Suppressor macrophage treated with lipopolysaccharide for 1 hour (primary cell): ENCODE results near the gene GRIK3.
"Not testable (repeated sequence)": the region's sequence is repeated elsewhere in the genome, so short reads cannot be mapped to it uniquely, and the experiment has no call there.

Experiments used
- DNase-seq, 3 donors: peaks; one replicate each; pipeline ENCODE4 v3.0.0-alpha.2; 2020 to 2022

Gene GRIK3

GRCh38 chr1:36934061-36934460 lies 100.3 kb downstream of the GRIK3 start:
- no peak for DNase-seq

GRCh38 chr1:36927826-36928225 lies 106.5 kb downstream of the GRIK3 start:
- DNase-seq, result no peak

GRCh38 chr1:36925251-36925650 lies 109.1 kb downstream of the GRIK3 start:
- no peak for DNase-seq

GRCh38 chr1:36924282-36924811 lies 110.0 kb downstream of the GRIK3 start:
- DNase-seq, result peak; percentile 44 to 76 (median 49)

- no peak for DNase-seq
These were observed 111.5 kb downstream of the GRIK3 start for GRCh38 chr1:36922593-36923426.

- DNase-seq, result no peak
These were observed 112.2 kb downstream of the GRIK3 start for GRCh38 chr1:36922071-36922470.

- no peak for DNase-seq
These were observed 113.4 kb downstream of the GRIK3 start for GRCh38 chr1:36920801-36921405.

GRCh38 chr1:36920371-36920770 lies 113.9 kb downstream of the GRIK3 start:
- no peak for DNase-seq

- DNase-seq, result no peak
These were observed 114.7 kb downstream of the GRIK3 start for GRCh38 chr1:36919491-36920145.

- no peak for DNase-seq
These were observed 115.7 kb downstream of the GRIK3 start for GRCh38 chr1:36918604-36919003.

GRCh38 chr1:36916542-36916941 lies 117.8 kb downstream of the GRIK3 start:
- not testable (repeated sequence) for DNase-seq

- no peak for DNase-seq
These were observed 120.7 kb downstream of the GRIK3 start for GRCh38 chr1:36913484-36914060.

- no peak for DNase-seq
These were observed 121.3 kb downstream of the GRIK3 start for GRCh38 chr1:36913016-36913415.

GRCh38 chr1:36912365-36912865 lies 121.9 kb downstream of the GRIK3 start:
- DNase-seq, result no peak

- DNase-seq, result no peak
These were observed 122.6 kb downstream of the GRIK3 start for GRCh38 chr1:36911561-36912364.

GRCh38 chr1:36910886-36911540 lies 123.3 kb downstream of the GRIK3 start:
- no peak for DNase-seq

GRCh38 chr1:36909946-36910725 lies 124.2 kb downstream of the GRIK3 start:
- no peak for DNase-seq

- DNase-seq, result not testable (repeated sequence)
These were observed 125.0 kb downstream of the GRIK3 start for GRCh38 chr1:36909359-36909758.

- DNase-seq, result no peak
These were observed 126.2 kb downstream of the GRIK3 start for GRCh38 chr1:36908096-36908495.

- no peak for DNase-seq
These were observed 127.8 kb downstream of the GRIK3 start for GRCh38 chr1:36906555-36906954.

- no peak for DNase-seq
These were observed 128.4 kb downstream of the GRIK3 start for GRCh38 chr1:36905941-36906340.
